Prostate gland (tissue), 2 donors: Measurements from ENCODE around the gene CES3.

Source experiments
- CTCF ChIP-seq, 4 experiments: fragments of 200-600 bp in 2 of 4; fragments of 450-650 bp in 2 of 4; sonication (generic) in 2 of 4; IDR thresholded peaks; 1 replicate in 3 of 4; 2 replicates in 1 of 4; pipeline ENCODE4 v1.5.1; 2016 to 2019; ENCODE audit warnings: antibody characterized with exemption in 4 of 4, mild to moderate bottlenecking in 2 of 4, moderate library complexity in 2 of 4
- POLR2A ChIP-seq: fragments of 450-650 bp; IDR thresholded peaks from one replicate; pipeline ENCODE4 v1.6.1; 2016; ENCODE audit warnings: antibody characterized with exemption, mild to moderate bottlenecking
- POLR2AphosphoS5 ChIP-seq: sonication (generic); formaldehyde crosslinking; IDR thresholded peaks from one replicate; pipeline ENCODE4 v1.6.1; 2017; ENCODE audit warnings: antibody characterized with exemption

- TF ChIP-seq CTCF (IDR thresholded peaks at IDR 0.05) = no peak
- no peak for TF ChIP-seq POLR2A
- no peak for TF ChIP-seq POLR2AphosphoS5
Measured at GRCh38 chr16:67015313-67015731, 54.3 kb downstream of the CES3 start.
